DND-41 (cell line): Measurements from ENCODE around the gene STAMBPL1.

ENCODE experiments used
- CTCF ChIP-seq: IDR thresholded peaks from 2 replicates; pipeline ENCODE4 v1.5.1; 2012; ENCODE audit warnings: borderline replicate concordance, low read length, moderate library complexity, mild to moderate bottlenecking; ENCODE audit not compliant: poor library complexity, severe bottlenecking; ENCODE audit errors: extremely low read depth
- EZH2 ChIP-seq: IDR thresholded peaks from 3 replicates; pipeline ENCODE4 v1.6.1; 2012; ENCODE audit warnings: borderline replicate concordance, low read depth, mild to moderate bottlenecking, moderate library complexity, low read length, inconsistent platforms; ENCODE audit not compliant: severe bottlenecking

DNA sequence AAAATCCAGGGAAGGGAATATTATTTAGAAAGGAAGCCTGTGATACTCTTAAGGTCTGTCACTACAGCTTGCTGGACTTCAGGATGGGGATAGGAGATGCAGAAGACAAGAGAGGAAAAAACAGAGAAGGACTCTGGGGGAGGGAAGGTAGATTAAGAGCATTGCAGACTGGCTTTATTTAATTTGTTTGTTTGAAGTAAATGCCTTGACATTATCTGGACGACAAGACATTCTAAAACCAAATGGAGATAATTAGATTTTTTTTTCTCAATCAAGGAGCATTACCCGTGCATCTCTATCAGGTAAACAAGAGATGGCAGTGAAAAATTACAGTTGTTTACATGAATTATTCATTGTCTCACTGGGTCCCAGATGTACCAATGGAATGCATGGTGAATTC lies 48.2 kb downstream of the STAMBPL1 start:
- no peak for TF ChIP-seq CTCF
- no peak for TF ChIP-seq EZH2
